AG09309 (cell line): ENCODE data around the gene MASP2.

Experiments used
- DNase-seq: peaks from one replicate; pipeline ENCODE4 v3.0.0-alpha.2; 2010; ENCODE audit warnings: low read depth
- H3K4me3 ChIP-seq: 2 replicates; pipeline ENCODE4 v1.5.1; 2011; ENCODE audit warnings: mild to moderate bottlenecking, low read depth, low read length, moderate library complexity; ENCODE audit not compliant: control insufficient read depth
- CTCF ChIP-seq: IDR thresholded peaks from 2 replicates; pipeline ENCODE4 v1.5.1; 2011; ENCODE audit warnings: mild to moderate bottlenecking, low read depth, low read length, inconsistent platforms; ENCODE audit not compliant: insufficient read depth, control insufficient read depth; ENCODE audit errors: missing control alignments

The MASP2 gene

DNA sequence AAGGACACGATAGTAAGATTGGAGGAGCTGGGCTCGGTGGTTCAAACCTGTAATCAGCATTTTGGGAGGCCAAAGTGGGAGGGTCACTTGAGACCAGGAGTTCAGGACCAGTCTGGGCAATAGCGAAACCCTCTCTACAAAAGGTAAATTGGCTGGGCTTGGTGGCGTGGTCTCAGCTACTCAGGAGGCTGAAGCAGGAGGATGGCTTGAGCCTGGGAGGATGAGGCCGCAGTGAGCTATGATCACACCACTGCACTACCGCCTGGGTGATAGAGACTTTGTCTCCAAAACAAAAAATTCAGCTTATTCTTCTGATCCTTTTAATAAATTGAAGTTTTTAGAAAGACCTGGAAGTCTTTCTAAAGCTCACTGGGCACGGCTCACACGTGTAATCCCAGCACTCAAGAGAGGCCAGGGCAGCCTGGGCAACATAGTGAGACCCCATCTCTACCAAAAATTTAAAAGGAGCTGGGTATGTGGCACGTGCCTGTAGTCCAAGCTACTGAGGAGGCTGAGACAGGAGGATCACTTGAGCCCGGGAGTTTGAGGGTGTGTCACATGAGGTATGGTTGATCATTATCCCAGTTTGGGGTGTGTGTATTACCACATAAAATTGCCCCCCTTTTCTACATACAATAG, 15.3 kb downstream of the MASP2 start:
- no peak for DNase-seq
- TF ChIP-seq CTCF: no peak
- no peak overlapping the region for H3K4me3 ChIP-seq

- no peak for TF ChIP-seq CTCF
- DNase-seq: no peak
- H3K4me3 ChIP-seq: no peak overlapping the region
These were observed 16.2 kb downstream of the MASP2 start for GRCh38 chr1:11030865-11031264.

DNA sequence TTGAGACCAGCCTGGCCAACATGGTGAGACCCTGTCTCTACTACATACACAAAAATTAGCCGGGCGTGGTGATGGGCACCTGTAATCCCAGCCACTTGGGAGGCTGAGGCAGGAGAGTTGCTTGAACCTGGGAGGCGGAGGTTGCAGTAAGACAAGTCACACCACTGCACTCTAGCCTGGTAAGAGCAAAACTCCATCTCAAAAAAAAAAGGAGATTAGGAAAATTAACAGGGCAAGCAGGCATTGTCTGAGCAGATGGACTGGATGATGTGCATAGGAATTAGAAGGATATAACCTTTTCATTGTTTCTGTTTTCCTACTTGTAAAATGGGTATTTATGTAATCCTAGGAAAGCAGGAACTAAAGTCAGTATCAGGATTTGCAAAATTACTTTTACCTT, 19.0 kb downstream of the MASP2 start:
- H3K4me3 ChIP-seq: no peak overlapping the region
- TF ChIP-seq CTCF: no peak
- no peak for DNase-seq

- no peak for DNase-seq
- TF ChIP-seq CTCF: no peak
- H3K4me3 ChIP-seq: no peak overlapping the region
These were observed 19.7 kb downstream of the MASP2 start for GRCh38 chr1:11027316-11027715.

GRCh38 chr1:11026903-11027302, 20.1 kb downstream of the MASP2 start:
- no peak overlapping the region for H3K4me3 ChIP-seq
- no peak for TF ChIP-seq CTCF
- no peak for DNase-seq

DNA sequence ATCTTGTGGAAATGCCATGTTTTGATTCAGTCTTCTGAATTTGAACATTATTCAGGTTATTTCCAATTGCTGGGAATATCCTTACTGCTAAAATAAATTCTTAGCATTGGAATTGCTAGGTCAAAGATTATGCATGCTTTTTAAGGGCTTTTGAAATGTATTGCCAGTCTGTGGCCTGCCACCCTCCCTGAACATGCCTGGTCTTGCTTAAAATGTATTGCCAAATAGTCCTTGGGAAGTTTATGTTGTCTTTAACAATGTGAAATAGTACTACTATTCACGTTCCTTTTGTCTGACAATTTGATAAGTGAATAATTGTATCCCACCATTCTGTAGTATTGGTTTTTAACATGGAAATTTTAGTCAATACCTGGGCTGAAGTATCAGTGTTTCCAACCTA, 21.0 kb downstream of the MASP2 start:
- no peak for DNase-seq
- no peak overlapping the region for H3K4me3 ChIP-seq
- no peak for TF ChIP-seq CTCF

DNA sequence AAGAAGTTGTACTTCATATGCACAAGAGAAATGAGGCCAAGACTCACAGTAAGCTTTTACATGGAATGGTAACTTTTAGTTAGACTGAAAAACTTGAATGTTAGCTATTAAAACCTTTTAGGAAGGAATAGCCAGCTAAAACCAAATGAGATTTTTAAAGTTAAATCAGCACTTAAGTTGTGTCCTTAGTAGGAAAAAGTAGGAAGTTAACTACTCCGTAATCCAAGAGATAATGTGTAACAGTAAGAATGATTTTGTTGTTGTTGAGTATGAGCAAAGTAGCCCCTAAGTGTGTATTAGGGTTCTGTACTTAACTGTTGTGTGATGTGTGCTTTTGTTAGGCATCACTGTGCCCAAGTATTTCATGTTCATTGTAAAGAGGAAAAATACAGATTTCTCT, 21.4 kb downstream of the MASP2 start:
- TF ChIP-seq CTCF: no peak
- H3K4me3 ChIP-seq: no peak overlapping the region
- no peak for DNase-seq
